Activated CD4-positive, CD25-positive, alpha-beta regulatory T cell treated with anti-CD3 and anti-CD28 coated beads, Interleukin-2, amount 50 U/mL, for 72 hours (primary cell): ENCODE data around the gene ACER3.
"Not testable (repeated sequence)": the region's sequence is repeated elsewhere in the genome, so short reads cannot be mapped to it uniquely, and the experiment has no call there.

Experiments
- DNase-seq: peaks from one replicate; pipeline ENCODE4 v3.0.0; 2021

Gene ACER3

GRCh38 chr11:77042111-77042726 is 181.5 kb downstream of the ACER3 start:
- no peak for DNase-seq

GRCh38 chr11:77044356-77044755 is 183.6 kb downstream of the ACER3 start:
- DNase-seq = no peak

- no peak for DNase-seq
Measured at GRCh38 chr11:77044886-77045285, 184.2 kb downstream of the ACER3 start.

- DNase-seq = peak; percentile 70
Measured at GRCh38 chr11:77046060-77046501, 185.4 kb downstream of the ACER3 start.

GRCh38 chr11:77047007-77047927 is 186.5 kb downstream of the ACER3 start:
- DNase-seq = peak; percentile 50

GRCh38 chr11:77047928-77048446 is 187.3 kb downstream of the ACER3 start:
- not testable (repeated sequence) for DNase-seq

- DNase-seq = no peak
Measured at GRCh38 chr11:77049026-77049425, 188.3 kb downstream of the ACER3 start.

GRCh38 chr11:77051511-77051910 is 190.8 kb downstream of the ACER3 start:
- no peak for DNase-seq

GRCh38 chr11:77052518-77052917 is 191.8 kb downstream of the ACER3 start:
- no peak for DNase-seq

GRCh38 chr11:77053217-77054015 is 192.7 kb downstream of the ACER3 start:
- DNase-seq = no peak

GRCh38 chr11:77054084-77054483 is 193.4 kb downstream of the ACER3 start:
- no peak for DNase-seq

- no peak for DNase-seq
Measured at GRCh38 chr11:77055101-77055561, 194.4 kb downstream of the ACER3 start.

GRCh38 chr11:77055913-77056312 is 195.2 kb downstream of the ACER3 start:
- DNase-seq = no peak

GRCh38 chr11:77056814-77057402 is 196.2 kb downstream of the ACER3 start:
- DNase-seq = no peak

GRCh38 chr11:77057938-77058474 is 197.3 kb downstream of the ACER3 start:
- no peak for DNase-seq

- no peak for DNase-seq
Measured at GRCh38 chr11:77058900-77059299, 198.2 kb downstream of the ACER3 start.

GRCh38 chr11:77059806-77060205 is 199.1 kb downstream of the ACER3 start:
- DNase-seq = no peak

GRCh38 chr11:77060234-77060633 is 199.5 kb downstream of the ACER3 start:
- DNase-seq = no peak

- DNase-seq = not testable (repeated sequence)
Measured at GRCh38 chr11:77061258-77061657, 200.5 kb downstream of the ACER3 start.

GRCh38 chr11:77062924-77063323 is 202.2 kb downstream of the ACER3 start:
- DNase-seq = no peak

GRCh38 chr11:77063407-77063806 is 202.7 kb downstream of the ACER3 start:
- DNase-seq = no peak

- no peak for DNase-seq
Measured at GRCh38 chr11:77063861-77064260, 203.1 kb downstream of the ACER3 start.
